Measurements from ENCODE around the gene STAT3.

The STAT3 gene

GRCh38 chr17:42354956-42355843 lies 33.0 kb downstream of the STAT3 start:
- DNase-seq (ENCODE audit: low read depth in 2 of 2): no peak

- no peak for DNase-seq (ENCODE audit: low read depth in 2 of 2)
Measured at GRCh38 chr17:42348104-42348503, 40.1 kb downstream of the STAT3 start.

GRCh38 chr17:42347606-42348005 lies 40.6 kb downstream of the STAT3 start:
- DNase-seq (ENCODE audit: low read depth in 2 of 2): no peak

- no peak for DNase-seq (ENCODE audit: low read depth in 2 of 2)
Measured at GRCh38 chr17:42347198-42347597, 41.0 kb downstream of the STAT3 start.

GRCh38 chr17:42346481-42346880 lies 41.8 kb downstream of the STAT3 start:
- DNase-seq (ENCODE audit: low read depth in 2 of 2): no peak

- DNase-seq (ENCODE audit: low read depth in 2 of 2): no peak
Measured at GRCh38 chr17:42345396-42346073, 42.7 kb downstream of the STAT3 start.

GRCh38 chr17:42342242-42343008 lies 45.8 kb downstream of the STAT3 start:
- peak in 1 of 2 donors; percentile 30 for DNase-seq (ENCODE audit: low read depth in 2 of 2)

GRCh38 chr17:42341568-42341967 lies 46.7 kb downstream of the STAT3 start:
- DNase-seq (ENCODE audit: low read depth in 2 of 2): no peak

- peak in 1 of 2 donors; percentile 27 for DNase-seq (ENCODE audit: low read depth in 2 of 2)
Measured at GRCh38 chr17:42340691-42341127, 47.5 kb downstream of the STAT3 start.

GRCh38 chr17:42339221-42339620 lies 49.0 kb downstream of the STAT3 start:
- no peak for DNase-seq (ENCODE audit: low read depth in 2 of 2)

- DNase-seq (ENCODE audit: low read depth in 2 of 2): no peak
Measured at GRCh38 chr17:42338427-42338985, 49.7 kb downstream of the STAT3 start.

GRCh38 chr17:42337442-42337841 lies 50.8 kb downstream of the STAT3 start:
- DNase-seq (ENCODE audit: low read depth in 2 of 2): peak; percentile 69

- no peak for DNase-seq (ENCODE audit: low read depth in 2 of 2)
Measured at GRCh38 chr17:42334677-42335076, 53.6 kb downstream of the STAT3 start.

GRCh38 chr17:42333053-42333452 lies 55.2 kb downstream of the STAT3 start:
- no peak for DNase-seq (ENCODE audit: low read depth in 2 of 2)

- no peak for DNase-seq (ENCODE audit: low read depth in 2 of 2)
Measured at GRCh38 chr17:42329025-42329976, 58.9 kb downstream of the STAT3 start.

GRCh38 chr17:42325026-42325425 lies 63.2 kb downstream of the STAT3 start:
- no peak for DNase-seq (ENCODE audit: low read depth in 2 of 2)

- no peak for DNase-seq (ENCODE audit: low read depth in 2 of 2)
Measured at GRCh38 chr17:42323268-42323773, 64.9 kb downstream of the STAT3 start.

- peak; percentile 91 to 93 for DNase-seq (ENCODE audit: low read depth in 2 of 2)
Measured at GRCh38 chr17:42322382-42323267, 65.6 kb downstream of the STAT3 start.

- DNase-seq (ENCODE audit: low read depth in 2 of 2): no peak
Measured at GRCh38 chr17:42321555-42321954, 66.7 kb downstream of the STAT3 start.
